ENCODE measurements around the gene ZC3H15.

Gene ZC3H15

GRCh38 chr2:186551323-186552050 is 65.4 kb downstream of the ZC3H15 start:
- DNase-seq, result no peak

- DNase-seq, result no peak
Measured at GRCh38 chr2:186554429-186554828, 68.4 kb downstream of the ZC3H15 start.

GRCh38 chr2:186554850-186555671 is 69.0 kb downstream of the ZC3H15 start:
- no peak for DNase-seq

- no peak for DNase-seq
Measured at GRCh38 chr2:186558512-186559276, 72.6 kb downstream of the ZC3H15 start.
